ACC112 (cell line): ENCODE data around the gene CAPN1.

ENCODE experiments used
- H2AFZ ChIP-seq: fragments of 200-600 bp; sonication (generic); one replicate; pipeline ENCODE4 v1.6.0; 2017; ENCODE audit warnings: antibody characterized with exemption, low read length; ENCODE audit not compliant: unreplicated experiment
- H3K27ac ChIP-seq: fragments of 200-600 bp; sonication (generic); 2 replicates; pipeline ENCODE4 v1.5.1; 2014; ENCODE audit warnings: low read depth, mild to moderate bottlenecking, antibody characterized with exemption, low read length, moderate library complexity
- H3K27me3 ChIP-seq: fragments of 200-600 bp; sonication (generic); 2 replicates; pipeline ENCODE4 v1.6.1; 2014; ENCODE audit warnings: mild to moderate bottlenecking, antibody characterized with exemption, low read length, moderate library complexity, mixed read lengths; ENCODE audit not compliant: insufficient read depth
- H3K36me3 ChIP-seq: fragments of 200-600 bp; sonication (generic); 2 replicates; pipeline ENCODE4 v1.6.1; 2016; ENCODE audit warnings: mild to moderate bottlenecking, antibody characterized with exemption, low read length, moderate library complexity, mixed read lengths; ENCODE audit not compliant: insufficient read depth
- H3K4me1 ChIP-seq: fragments of 200-600 bp; sonication (generic); one replicate; pipeline ENCODE4 v1.6.1; 2016; ENCODE audit warnings: low read length, mixed read lengths; ENCODE audit not compliant: insufficient read depth, unreplicated experiment, control insufficient read depth
- H3K4me3 ChIP-seq: fragments of 200-600 bp; sonication (generic); 2 replicates; pipeline ENCODE4 v1.5.1; 2014; ENCODE audit warnings: mild to moderate bottlenecking, low read depth, low read length
- H3K79me2 ChIP-seq: fragments of 200-600 bp; sonication (generic); one replicate; pipeline ENCODE4 v1.6.0; 2016; ENCODE audit warnings: low read length; ENCODE audit not compliant: control insufficient read depth, unreplicated experiment, insufficient read depth

CAPN1 gene

DNA sequence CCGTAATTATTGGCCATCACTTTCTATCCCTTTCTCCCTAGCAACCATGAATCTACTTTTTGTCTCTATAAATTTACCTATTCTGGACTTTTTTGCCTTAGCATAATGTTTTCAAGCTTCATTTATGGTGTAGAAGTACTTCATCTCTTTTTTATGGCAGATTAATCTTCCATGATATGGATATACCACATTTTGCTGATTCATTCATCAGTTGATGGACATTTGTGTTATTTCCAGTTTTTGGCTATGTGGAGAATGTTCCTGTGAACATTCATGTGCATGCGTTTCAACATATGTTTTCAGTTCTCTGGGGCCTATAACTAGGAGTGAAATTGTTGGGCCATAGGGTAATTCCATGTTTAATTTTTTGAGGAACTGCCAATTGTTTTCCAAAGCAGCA is 12.8 kb downstream of the CAPN1 start:
- Histone ChIP-seq H3K36me3 (peaks cover 20% of the 10 kb centered on the region), H3K79me2 (peaks cover 3% of the 10 kb centered on the region), H3K27ac (no peak overlapping the region), H3K4me1 (no peaks in the 10 kb centered on the region), H3K27me3 (no peaks in the 10 kb centered on the region), H3K4me3 (no peak overlapping the region), H2AFZ (no peak overlapping the region)

DNA sequence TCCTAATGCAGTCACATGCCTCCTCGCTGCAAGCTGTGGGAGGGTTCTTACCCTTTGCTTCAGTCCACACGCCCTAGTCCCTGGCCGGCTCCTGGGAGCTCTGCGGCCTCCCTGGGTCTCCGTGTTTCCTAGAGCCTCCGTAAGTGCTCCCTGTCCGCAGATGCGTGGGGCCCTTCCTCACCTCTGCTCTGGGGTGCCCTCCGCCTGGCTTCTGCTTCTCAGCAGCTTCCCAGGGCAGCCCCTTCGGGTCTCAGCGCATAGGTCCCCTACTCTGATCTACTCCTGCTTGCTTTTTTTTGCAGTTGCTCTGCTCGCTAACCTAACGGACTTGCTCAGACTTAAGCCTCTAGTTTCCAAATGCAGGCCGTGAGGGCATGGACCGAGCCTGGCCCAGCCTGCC is 22.4 kb downstream of the CAPN1 start:
- Histone ChIP-seq H3K27ac (no peak overlapping the region), H3K79me2 (no peaks in the 10 kb centered on the region), H2AFZ (no peak overlapping the region), H3K36me3 (peaks cover 4% of the 10 kb centered on the region), H3K27me3 (no peaks in the 10 kb centered on the region), H3K4me3 (no peak overlapping the region), H3K4me1 (no peaks in the 10 kb centered on the region)

DNA sequence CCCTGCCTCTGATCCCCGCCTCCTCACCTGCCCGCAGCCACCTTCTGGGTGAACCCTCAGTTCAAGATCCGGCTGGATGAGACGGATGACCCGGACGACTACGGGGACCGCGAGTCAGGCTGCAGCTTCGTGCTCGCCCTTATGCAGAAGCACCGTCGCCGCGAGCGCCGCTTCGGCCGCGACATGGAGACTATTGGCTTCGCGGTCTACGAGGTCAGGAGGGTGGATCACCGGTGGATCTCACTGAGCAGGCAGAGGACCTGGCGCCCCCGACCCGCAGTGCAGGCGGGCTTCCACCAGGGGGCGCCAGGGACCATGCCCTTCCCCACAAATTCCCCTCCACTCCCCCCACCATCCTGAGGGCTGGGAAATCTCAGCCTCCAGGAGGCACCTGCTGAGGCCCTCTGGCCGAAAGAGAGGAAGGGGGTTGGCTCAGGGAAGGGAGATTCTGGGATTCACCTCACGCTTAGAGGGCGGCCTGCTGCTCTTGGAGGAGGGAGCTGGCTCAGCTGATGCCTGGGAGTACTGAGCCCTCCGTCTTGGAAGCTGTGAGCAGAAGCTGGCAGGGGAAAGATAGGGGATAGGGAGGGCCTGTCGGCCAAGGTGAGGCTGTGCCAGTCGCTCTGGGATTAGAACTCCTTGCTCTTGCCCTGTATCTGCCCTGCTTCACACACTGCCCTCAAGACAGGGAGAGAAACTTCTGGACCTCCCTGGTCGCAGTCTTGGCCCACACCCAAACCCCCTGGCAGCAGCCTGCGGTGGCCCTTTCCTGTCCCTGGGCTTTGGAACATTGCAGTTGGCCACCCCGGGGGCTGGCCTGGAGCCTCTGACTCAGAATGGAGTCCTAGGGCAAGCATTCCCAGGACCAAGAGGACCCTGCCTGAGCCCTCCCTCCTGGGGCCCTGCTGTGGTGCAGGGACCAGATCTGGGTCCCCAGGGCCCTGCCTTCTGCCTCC is 23.2 kb downstream of the CAPN1 start:
- Histone ChIP-seq H3K27me3 (no peaks in the 10 kb centered on the region), H3K27ac (no peak overlapping the region), H3K79me2 (no peaks in the 10 kb centered on the region), H2AFZ (no peak overlapping the region), H3K4me1 (no peaks in the 10 kb centered on the region), H3K4me3 (no peak overlapping the region), H3K36me3 (no peaks in the 10 kb centered on the region; the same call in 1 of the 2 replicates)

DNA sequence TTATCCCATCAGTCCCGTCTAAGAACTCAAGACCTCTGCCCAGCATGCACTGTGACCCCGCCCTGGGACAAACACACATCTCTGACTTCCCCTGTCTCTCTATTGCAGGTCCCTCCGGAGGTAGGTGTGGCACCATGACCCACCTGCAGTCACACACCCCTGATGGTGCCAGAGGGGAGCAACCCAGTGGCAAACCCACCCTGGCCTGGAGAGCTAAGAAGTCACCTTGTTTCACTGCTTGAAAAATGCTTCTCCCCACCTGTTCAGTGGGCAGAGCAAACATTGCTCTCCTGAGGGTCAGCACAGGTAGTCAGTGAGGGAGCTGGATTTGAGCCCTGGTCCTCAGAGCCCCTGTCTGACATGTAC is 23.9 kb downstream of the CAPN1 start:
- Histone ChIP-seq H3K36me3 (no peaks in the 10 kb centered on the region; the same call in 1 of the 2 replicates), H3K4me1 (no peaks in the 10 kb centered on the region)

GRCh38 chr11:65206441-65206841 is 24.7 kb downstream of the CAPN1 start:
- no peak overlapping the region for H2AFZ ChIP-seq
- no peak overlapping the region for H3K27ac ChIP-seq
- no peaks in the 10 kb centered on the region; the same call in 1 of the 2 replicates for H3K36me3 ChIP-seq
- no peaks in the 10 kb centered on the region for H3K4me1 ChIP-seq
- no peaks in the 10 kb centered on the region for H3K79me2 ChIP-seq
- H3K27me3 ChIP-seq = no peaks in the 10 kb centered on the region
- H3K4me3 ChIP-seq = no peak overlapping the region

More for the DNA sequence above, 23.9 kb downstream of the CAPN1 start:
- H3K27ac ChIP-seq = no peak overlapping the region
- no peaks in the 10 kb centered on the region for H3K79me2 ChIP-seq
- H2AFZ ChIP-seq = no peak overlapping the region
- H3K27me3 ChIP-seq = no peaks in the 10 kb centered on the region
- no peak overlapping the region for H3K4me3 ChIP-seq

DNA sequence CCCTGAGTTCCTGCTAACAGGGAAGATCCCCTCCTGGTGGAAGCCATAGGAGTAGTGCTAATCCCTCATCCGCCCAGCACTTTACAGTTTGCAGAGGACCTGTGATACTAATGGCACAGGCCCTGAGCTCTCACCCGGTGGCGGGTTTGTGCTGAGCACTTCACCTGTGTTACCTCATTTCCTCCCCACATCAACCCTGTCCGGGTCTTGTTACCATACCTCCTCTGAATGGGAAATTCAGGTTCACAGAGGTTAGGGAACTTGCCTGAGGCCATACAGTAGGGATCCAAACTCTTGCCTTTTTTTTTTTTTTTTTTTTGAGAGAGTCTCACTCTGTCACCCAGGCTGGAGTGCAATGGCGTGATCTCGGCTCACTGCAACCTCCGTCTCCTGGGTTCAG is 25.2 kb downstream of the CAPN1 start:
- Histone ChIP-seq H3K4me3 (no peak overlapping the region), H3K27ac (no peak overlapping the region), H3K4me1 (no peaks in the 10 kb centered on the region), H3K79me2 (no peaks in the 10 kb centered on the region), H3K36me3 (no peaks in the 10 kb centered on the region; the same call in 1 of the 2 replicates), H2AFZ (no peak overlapping the region), H3K27me3 (no peaks in the 10 kb centered on the region)

DNA sequence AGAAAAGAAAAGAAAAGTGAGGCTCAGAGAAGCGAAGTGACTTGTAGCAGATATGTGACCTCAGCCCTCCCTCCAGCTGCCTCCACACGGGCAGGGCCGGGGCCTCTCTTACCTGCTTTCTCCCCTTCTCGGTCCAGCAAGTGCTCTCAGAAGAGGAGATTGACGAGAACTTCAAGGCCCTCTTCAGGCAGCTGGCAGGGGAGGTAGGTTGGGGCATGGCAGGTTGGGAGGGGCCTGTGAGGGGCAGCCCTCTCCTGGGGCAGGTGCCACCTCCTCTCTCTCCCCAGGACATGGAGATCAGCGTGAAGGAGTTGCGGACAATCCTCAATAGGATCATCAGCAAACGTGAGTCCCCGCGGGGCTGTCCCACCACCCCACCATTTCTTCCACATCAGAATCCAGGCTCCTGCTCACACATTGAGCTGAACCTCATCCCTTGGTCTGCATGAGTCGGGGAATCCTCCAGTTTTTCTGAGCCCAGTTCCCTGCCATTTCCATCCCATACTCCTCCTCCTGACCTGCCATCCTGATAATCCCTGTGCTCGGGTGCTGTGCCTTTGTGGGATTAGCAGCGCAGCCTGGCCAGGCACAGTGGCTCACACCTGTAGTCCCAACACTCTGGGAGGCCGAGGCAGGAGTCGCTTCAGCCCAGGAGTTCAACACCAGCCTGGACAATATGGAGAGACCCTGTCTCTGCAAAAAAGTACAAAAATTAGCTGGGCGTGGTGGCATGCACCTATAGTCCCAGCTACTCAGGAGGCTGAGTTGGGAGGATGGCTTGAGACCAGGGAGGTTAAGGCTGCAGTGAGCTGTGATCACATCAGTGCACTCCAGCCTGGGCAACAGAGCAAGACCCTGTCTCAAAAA is 26.4 kb downstream of the CAPN1 start:
- no peak overlapping the region for H3K4me3 ChIP-seq
- H3K79me2 ChIP-seq = no peaks in the 10 kb centered on the region
- no peak overlapping the region for H2AFZ ChIP-seq
- no peak overlapping the region for H3K27ac ChIP-seq
- no peaks in the 10 kb centered on the region for H3K4me1 ChIP-seq
- H3K36me3 ChIP-seq = no peaks in the 10 kb centered on the region; the same call in 1 of the 2 replicates
- H3K27me3 ChIP-seq = no peaks in the 10 kb centered on the region

- Histone ChIP-seq H3K27ac (no peak overlapping the region), H3K36me3 (no peaks in the 10 kb centered on the region; the same call in 1 of the 2 replicates)
These were observed 27.3 kb downstream of the CAPN1 start for GRCh38 chr11:65208785-65209710.

DNA sequence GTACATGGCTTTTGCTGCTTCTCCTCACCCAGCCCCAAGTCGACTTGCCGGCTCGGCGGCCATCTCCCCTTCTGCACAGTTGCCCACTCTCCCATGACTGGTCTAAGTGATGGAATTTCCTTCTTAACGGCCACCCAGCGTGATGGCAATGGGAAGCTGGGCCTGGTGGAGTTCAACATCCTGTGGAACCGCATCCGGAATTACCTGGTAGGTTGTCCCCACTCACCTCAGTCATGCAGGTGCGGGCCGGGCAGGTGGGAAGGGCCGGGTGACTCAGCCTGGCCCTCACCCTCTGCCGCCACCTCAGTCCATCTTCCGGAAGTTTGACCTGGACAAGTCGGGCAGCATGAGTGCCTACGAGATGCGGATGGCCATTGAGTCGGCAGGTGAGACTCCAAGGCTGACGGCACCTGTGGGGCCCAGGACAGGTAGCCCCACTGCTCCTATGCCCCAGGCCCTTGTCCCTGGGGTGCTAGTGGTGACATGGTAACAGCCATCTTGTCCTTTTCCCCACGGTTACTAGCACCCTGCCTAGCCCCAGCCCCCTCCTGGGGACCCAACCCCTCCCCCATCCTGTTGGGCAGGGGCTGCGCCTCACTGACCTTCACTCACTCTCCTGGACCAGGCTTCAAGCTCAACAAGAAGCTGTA is 28.1 kb downstream of the CAPN1 start:
- Histone ChIP-seq H3K27ac (no peak overlapping the region), H3K4me1 (no peaks in the 10 kb centered on the region), H3K4me3 (no peak overlapping the region), H2AFZ (no peak overlapping the region), H3K27me3 (no peaks in the 10 kb centered on the region), H3K36me3 (no peaks in the 10 kb centered on the region; the same call in 1 of the 2 replicates), H3K79me2 (no peaks in the 10 kb centered on the region)

More at GRCh38 chr11:65208785-65209710, 27.3 kb downstream of the CAPN1 start:
- no peaks in the 10 kb centered on the region for H3K27me3 ChIP-seq
- no peak overlapping the region for H2AFZ ChIP-seq
- H3K4me1 ChIP-seq = no peaks in the 10 kb centered on the region
- no peaks in the 10 kb centered on the region for H3K79me2 ChIP-seq
- H3K4me3 ChIP-seq = no peak overlapping the region
